Stimulated activated CD8-positive, alpha-beta memory T cell treated with anti-CD3 and anti-CD28 coated beads, Interleukin-12 subunit alpha, Interleukin-12 subunit beta, amount 100 ng/mL, for 1 hour (primary cell): ENCODE data around the gene SMARCA5.
A peak's percentile ranks its signal among the peaks of the same experiment; 100 is the strongest.
"Not testable (repeated sequence)": the region's sequence is repeated elsewhere in the genome, so short reads cannot be mapped to it uniquely, and the experiment has no call there.

ENCODE experiments used
- DNase-seq: peaks from one replicate; pipeline ENCODE4 v3.0.0-alpha.2; 2020; ENCODE audit warnings: low read depth

SMARCA5 gene

GRCh38 chr4:143513314-143514168 is at the start of gene SMARCA5:
Gene SMARCA5 (plus strand): TSS chr4:143513702. CDS start chr4:143513925, 223 bp downstream.
- DNase-seq: peak; percentile 88

- DNase-seq: no peak
Observed at GRCh38 chr4:143473334-143474126, 40.0 kb upstream of the SMARCA5 start.

DNA sequence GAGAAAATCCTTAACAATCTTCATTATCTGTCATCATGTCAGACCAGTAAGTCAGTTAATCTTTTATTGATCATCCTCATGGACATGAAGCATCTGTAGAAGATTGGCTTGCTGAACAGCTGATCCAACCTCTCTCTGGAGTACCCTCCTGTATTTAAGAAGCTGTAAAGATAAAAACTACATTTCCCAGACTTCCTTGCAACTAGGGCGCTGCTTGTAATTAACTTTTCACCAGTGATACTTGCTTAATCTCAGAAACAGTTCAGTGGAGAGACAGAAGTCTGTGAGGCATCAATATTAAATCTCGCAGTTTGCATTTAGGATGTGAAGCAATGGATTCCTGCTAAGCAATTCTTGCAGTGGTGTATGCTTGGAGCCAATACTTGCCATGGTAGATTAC is 36.0 kb upstream of the SMARCA5 start:
- no peak for DNase-seq

- no peak for DNase-seq
Observed at GRCh38 chr4:143481361-143481760, 32.1 kb upstream of the SMARCA5 start.

DNA sequence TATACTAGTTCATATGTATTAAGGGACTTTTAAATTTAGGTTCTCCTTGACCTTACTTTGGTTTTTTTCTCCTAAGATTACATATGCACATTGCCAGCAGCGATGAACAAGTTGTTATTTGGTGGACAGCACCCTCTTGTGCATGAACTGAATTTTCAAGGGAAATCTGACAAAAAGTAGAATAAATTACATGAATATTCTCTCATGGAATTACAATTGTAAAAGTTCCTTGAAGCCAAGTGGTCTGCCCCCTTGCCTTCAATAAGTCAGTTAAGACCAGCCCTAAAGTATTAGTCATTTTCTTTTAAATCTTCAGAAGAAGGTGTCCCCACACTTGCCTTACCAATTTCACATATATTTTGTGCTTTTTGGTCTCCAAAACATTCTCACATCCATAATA is 30.7 kb upstream of the SMARCA5 start:
- DNase-seq: no peak

- DNase-seq: no peak
Observed at GRCh38 chr4:143486314-143486713, 27.2 kb upstream of the SMARCA5 start.

DNA sequence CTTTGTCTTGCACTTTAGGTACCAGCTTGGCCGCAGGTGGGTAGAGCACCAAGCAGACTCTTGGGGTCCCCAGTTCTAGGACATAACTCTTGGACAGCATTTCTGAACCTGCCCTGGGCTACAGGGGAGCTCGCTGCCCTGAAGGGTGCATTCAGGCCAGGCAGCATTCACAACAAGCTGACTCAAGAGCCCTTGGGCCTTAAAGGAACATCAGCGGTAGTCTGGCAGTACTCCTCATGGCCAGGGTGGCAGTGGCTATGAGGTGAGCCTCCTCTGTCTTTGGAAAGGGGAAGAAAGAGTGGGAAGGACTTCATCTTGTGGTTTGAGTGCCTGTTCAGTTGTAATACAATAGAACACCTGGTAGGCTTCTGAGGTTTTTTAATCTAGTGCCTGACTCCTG is 24.8 kb upstream of the SMARCA5 start:
- no peak for DNase-seq

DNA sequence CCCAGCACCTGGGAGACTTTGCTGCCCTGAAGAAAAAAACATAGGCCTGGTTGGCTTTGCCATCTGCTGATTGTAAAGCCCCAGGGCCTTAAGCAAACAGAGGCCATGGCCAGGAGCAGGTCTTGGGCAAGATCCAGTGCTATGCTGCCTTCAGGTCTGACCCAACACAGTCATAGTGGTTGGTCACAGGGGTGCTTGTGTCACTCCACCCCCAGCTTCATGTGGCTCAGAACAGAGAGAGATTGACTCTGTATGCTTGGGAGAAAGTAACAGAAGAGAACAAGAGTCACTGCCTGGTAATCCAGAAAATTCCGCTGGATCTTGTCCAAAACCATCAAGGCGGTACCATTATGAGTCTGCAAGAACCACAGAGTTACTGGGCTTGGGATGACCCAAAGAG is 24.4 kb upstream of the SMARCA5 start:
- no peak for DNase-seq

- DNase-seq: no peak
Observed at GRCh38 chr4:143498021-143498420, 15.5 kb upstream of the SMARCA5 start.

GRCh38 chr4:143502231-143502630 is 11.3 kb upstream of the SMARCA5 start:
- no peak for DNase-seq

GRCh38 chr4:143506031-143506430 is 7.5 kb upstream of the SMARCA5 start:
- DNase-seq: no peak

DNA sequence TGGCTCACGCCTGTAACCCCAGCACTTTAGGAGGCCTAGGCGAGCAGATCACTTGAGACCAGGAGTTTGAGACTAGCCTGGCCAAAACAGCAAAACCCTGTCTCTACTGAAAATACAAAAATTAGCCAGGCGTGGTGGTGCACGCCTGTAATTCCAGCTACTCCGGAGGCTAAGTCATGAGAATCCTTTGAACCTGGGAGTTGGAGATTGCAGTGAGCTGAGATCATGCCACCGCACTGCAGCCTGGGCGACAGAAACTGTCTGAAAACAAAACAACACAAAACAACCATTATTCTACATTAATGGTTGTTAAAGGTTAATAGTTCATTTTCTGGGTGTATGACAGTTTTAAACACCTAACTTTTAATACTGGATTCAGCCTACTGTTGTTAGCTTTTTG is 1.6 kb upstream of the SMARCA5 start:
- no peak for DNase-seq

GRCh38 chr4:143512978-143513313 is 556 bp upstream of the SMARCA5 start:
- DNase-seq: no peak

- DNase-seq: no peak
Observed at GRCh38 chr4:143514169-143514495, 630 bp downstream of the SMARCA5 start.

DNA sequence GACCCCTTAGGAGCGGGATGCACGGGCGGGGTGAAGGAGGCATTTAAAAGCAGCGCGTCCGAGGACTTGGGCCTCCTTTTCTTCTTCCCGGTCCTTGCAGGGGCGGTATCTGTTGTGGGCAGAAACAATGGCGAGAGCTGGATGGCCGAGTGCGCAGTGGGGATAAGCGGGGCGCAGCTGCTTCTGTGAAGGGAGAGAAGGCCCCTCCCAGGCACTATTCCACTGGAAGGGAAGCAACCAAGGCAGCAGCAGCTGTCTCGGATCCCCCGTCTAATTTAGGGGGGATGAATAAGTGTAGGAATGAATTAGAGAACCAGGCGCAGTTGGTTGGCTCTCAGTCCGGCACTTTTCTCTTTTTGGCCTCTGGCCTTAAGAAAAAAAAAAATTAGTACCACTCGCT is 995 bp downstream of the SMARCA5 start:
- no peak for DNase-seq

GRCh38 chr4:143514901-143515300 is 1.4 kb downstream of the SMARCA5 start:
- no peak for DNase-seq

DNA sequence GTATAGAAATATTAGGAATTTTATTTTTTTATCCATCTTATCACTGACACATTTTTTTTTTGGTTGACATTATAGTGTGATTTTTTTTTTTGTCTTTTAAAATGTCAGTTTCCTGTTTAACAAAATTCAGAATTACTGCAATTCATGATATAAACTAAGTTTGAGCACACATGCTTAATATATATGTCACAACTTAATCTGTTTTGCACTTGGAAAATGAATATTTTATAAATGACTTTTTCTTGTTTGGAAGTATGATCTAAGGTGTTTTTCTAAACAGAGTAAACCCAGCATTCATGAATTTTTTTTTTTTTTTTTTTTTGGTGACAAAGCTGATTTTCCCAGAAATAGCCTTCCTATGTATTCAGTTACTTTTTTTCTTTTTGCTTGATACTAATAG is 2.4 kb downstream of the SMARCA5 start:
- DNase-seq: no peak

DNA sequence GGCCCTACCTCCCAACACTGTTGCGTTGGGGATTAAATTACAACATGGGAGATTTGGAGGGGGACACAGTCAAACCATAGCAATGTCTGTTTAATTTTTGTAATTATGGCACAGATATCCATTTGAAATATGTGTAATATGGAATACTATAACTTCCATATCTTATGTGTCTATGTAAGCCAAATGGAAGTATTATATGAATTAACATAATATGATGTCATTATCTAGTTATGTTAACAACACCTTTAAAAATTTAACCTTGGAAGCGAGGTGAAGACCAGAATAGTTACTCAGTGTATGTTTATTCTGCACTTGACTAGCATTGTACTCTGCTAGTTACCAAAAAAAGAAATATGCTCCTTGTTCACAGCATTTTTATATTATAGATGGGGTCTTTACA is 4.3 kb downstream of the SMARCA5 start:
- DNase-seq: no peak

DNA sequence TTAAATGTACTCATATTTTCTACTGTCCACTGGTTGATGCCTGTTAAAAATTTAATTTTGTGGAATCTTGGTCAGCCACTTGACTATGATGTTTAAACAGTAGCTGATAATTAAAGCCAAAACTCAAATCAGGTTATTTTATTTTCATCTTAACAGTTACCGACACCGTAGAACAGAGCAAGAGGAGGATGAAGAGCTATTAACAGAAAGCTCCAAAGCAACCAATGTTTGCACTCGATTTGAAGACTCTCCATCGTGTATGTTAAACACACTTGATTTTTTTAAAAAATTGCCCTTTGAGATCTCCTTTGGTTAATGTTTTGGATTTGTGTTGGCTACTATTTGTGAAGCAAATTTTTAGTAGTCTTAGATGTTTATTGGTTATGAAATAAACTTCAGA is 10.7 kb downstream of the SMARCA5 start:
- no peak for DNase-seq

- not testable (repeated sequence) for DNase-seq
Observed at GRCh38 chr4:143528046-143528445, 14.5 kb downstream of the SMARCA5 start.

DNA sequence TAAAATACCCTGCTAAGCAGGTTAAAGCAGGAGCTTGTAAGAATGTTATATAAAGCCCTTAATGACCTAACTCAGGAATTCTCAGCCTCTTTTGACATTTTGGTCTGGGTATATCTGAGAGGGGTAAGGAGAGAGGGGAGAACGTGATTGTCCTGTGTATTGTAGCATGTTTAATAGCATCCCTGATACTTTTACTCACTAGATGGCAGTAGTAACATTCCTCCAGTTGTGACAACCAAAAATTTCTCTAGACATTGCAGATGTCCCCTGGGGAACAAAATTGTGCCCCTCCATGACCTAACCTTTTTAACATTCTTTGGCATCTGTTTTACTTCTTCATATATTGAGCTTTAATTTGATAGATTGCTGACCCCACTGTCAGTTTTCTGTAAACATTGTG is 17.9 kb downstream of the SMARCA5 start:
- DNase-seq: no peak

GRCh38 chr4:143531788-143532491 is 18.4 kb downstream of the SMARCA5 start:
- no peak for DNase-seq
